H1 (cell line): ENCODE data around the gene ARV1. TPM values are rescaled to one million over a fixed set of nuclear protein-coding genes. Genes with fewer than 3 reads are reported as not detected.

Experiments used
- E2F6 ChIP-seq: IDR thresholded peaks from 2 replicates; pipeline ENCODE4 v1.6.1; 2012; ENCODE audit warnings: inconsistent platforms
- TAF7 ChIP-seq: optimal IDR thresholded peaks from 2 replicates; pipeline ENCODE3; 2011; ENCODE audit warnings: low read depth, mild to moderate bottlenecking, inconsistent platforms, low read length, moderate library complexity, borderline replicate concordance
- polyA plus RNA-seq, 7 experiments: library from polyadenylated mRNA; depleted of rRNA in 3 of 7; stranded (reverse) in 5 of 7; unstranded in 2 of 7; fragments of >200 nt in 5 of 7; fragments of 200-250 nt in 2 of 7; gene quantifications; 1 replicate in 5 of 7; 2 replicates in 1 of 7; 4 replicates in 1 of 7; pipeline versions ENCODE4 v1.2.1 to v1.2.3, GENCODE V29; 2011 to 2013; ENCODE audit warnings: missing spikeins in 2 of 7, mixed read lengths in 2 of 7
- total RNA-seq: library from RNA; stranded (reverse); fragmentation: NEBNext Ultra II Directional; extraction: Animal tissue kit (Norgen Biotek cat#: 25700); gene quantifications from 2 replicates; pipeline ENCODE4 v1.2.1, GENCODE V29; 2021

The ARV1 gene
- total and polyA plus RNA-seq, 2 of the 8 experiments (the other 6 are each of a cell fraction or from before 2014, with no cell fraction given), result 13.1 to 13.4 TPM

GRCh38 chr1:231027136-231027925 is 48.4 kb downstream of the ARV1 start (continued):
- TF ChIP-seq TAF7, result no peak
- no peak for TF ChIP-seq E2F6
